Measurements from ENCODE around the gene UNG. TPM values are rescaled to one million over a fixed set of nuclear protein-coding genes. Genes with fewer than 3 reads are reported as not detected.

The UNG gene
- total RNA-seq, 1 donor from 2014 or later, result 39.4 TPM

- DNase-seq (ENCODE audit: low spot score), result peak; percentile 46
- Mint-ChIP-seq H3K4me3 (ENCODE audit: unreplicated experiment) (no peak overlapping the region), H3K27me3 (ENCODE audit: unreplicated experiment) (peaks cover 2% of the 10 kb centered on the region), H3K9me3 (ENCODE audit: unreplicated experiment) (no peaks in the 10 kb centered on the region), H3K4me1 (ENCODE audit: unreplicated experiment) (no peaks in the 10 kb centered on the region), H3K36me3 (ENCODE audit: low read depth, unreplicated experiment) (no peaks in the 10 kb centered on the region), H3K27ac (ENCODE audit: unreplicated experiment) (no peak overlapping the region)
- TF ChIP-seq CTCF (IDR thresholded peaks at IDR 0.05; ENCODE audit: unreplicated experiment), result peak; percentile 63
These were observed 37.0 kb downstream of the UNG start for GRCh38 chr12:109134186-109134917.

GRCh38 chr12:109137055-109137454 lies 39.7 kb downstream of the UNG start:
- Mint-ChIP-seq H3K36me3 (ENCODE audit: low read depth, unreplicated experiment) (no peaks in the 10 kb centered on the region), H3K9me3 (ENCODE audit: unreplicated experiment) (no peaks in the 10 kb centered on the region), H3K27ac (ENCODE audit: unreplicated experiment) (no peak overlapping the region)

GRCh38 chr12:109139360-109139759 lies 42.0 kb downstream of the UNG start:
- Mint-ChIP-seq H3K27me3 (ENCODE audit: unreplicated experiment) (peaks cover 2% of the 10 kb centered on the region), H3K4me1 (ENCODE audit: unreplicated experiment) (no peaks in the 10 kb centered on the region), H3K36me3 (ENCODE audit: low read depth, unreplicated experiment) (no peaks in the 10 kb centered on the region), H3K4me3 (ENCODE audit: unreplicated experiment) (no peak overlapping the region), H3K9me3 (ENCODE audit: unreplicated experiment) (no peaks in the 10 kb centered on the region), H3K27ac (ENCODE audit: unreplicated experiment) (no peak overlapping the region)
- DNase-seq (ENCODE audit: low spot score), result no peak
- no peak for TF ChIP-seq CTCF (IDR thresholded peaks at IDR 0.05; ENCODE audit: unreplicated experiment)

More at GRCh38 chr12:109137055-109137454, 39.7 kb downstream of the UNG start:
- TF ChIP-seq CTCF (IDR thresholded peaks at IDR 0.05; ENCODE audit: unreplicated experiment), result no peak
- H3K4me1 Mint-ChIP-seq (ENCODE audit: unreplicated experiment), result no peaks in the 10 kb centered on the region
- peaks cover 2% of the 10 kb centered on the region for H3K27me3 Mint-ChIP-seq (ENCODE audit: unreplicated experiment)
- no peak overlapping the region for H3K4me3 Mint-ChIP-seq (ENCODE audit: unreplicated experiment)
- DNase-seq (ENCODE audit: low spot score), result no peak

- Mint-ChIP-seq H3K9me3 (ENCODE audit: unreplicated experiment) (no peaks in the 10 kb centered on the region), H3K27ac (ENCODE audit: unreplicated experiment) (no peak overlapping the region), H3K4me1 (ENCODE audit: unreplicated experiment) (no peaks in the 10 kb centered on the region), H3K27me3 (ENCODE audit: unreplicated experiment) (no peaks in the 10 kb centered on the region), H3K36me3 (ENCODE audit: low read depth, unreplicated experiment) (no peaks in the 10 kb centered on the region), H3K4me3 (ENCODE audit: unreplicated experiment) (no peak overlapping the region)
- no peak for DNase-seq (ENCODE audit: low spot score)
- no peak for TF ChIP-seq CTCF (IDR thresholded peaks at IDR 0.05; ENCODE audit: unreplicated experiment)
These were observed 42.4 kb downstream of the UNG start for GRCh38 chr12:109139791-109140190.

GRCh38 chr12:109140560-109140959 lies 43.2 kb downstream of the UNG start:
- no peak for TF ChIP-seq CTCF (IDR thresholded peaks at IDR 0.05; ENCODE audit: unreplicated experiment)
- Mint-ChIP-seq H3K27ac (ENCODE audit: unreplicated experiment) (no peak overlapping the region), H3K27me3 (ENCODE audit: unreplicated experiment) (no peaks in the 10 kb centered on the region), H3K9me3 (ENCODE audit: unreplicated experiment) (no peaks in the 10 kb centered on the region), H3K4me3 (ENCODE audit: unreplicated experiment) (no peak overlapping the region), H3K4me1 (ENCODE audit: unreplicated experiment) (no peaks in the 10 kb centered on the region), H3K36me3 (ENCODE audit: low read depth, unreplicated experiment) (no peaks in the 10 kb centered on the region)
- DNase-seq (ENCODE audit: low spot score), result no peak

Data from endothelial cell (in vitro differentiated cells).